Stimulated activated CD4-positive, alpha-beta T cell treated with anti-CD3 and anti-CD28 coated beads, TNF-alpha, amount 100 ng/mL, for 48 hours (primary cell): ENCODE measurements around the gene LRRFIP1.

Experiments
- DNase-seq, 3 donors: peaks; one replicate each; pipeline ENCODE4 v3.0.0-alpha.2; 2020; ENCODE audit warnings: low read depth in 3 of 3

The LRRFIP1 gene

GRCh38 chr2:237640493-237640998 lies 13.2 kb downstream of the LRRFIP1 start:
- no peak for DNase-seq

- DNase-seq, result no peak
Observed at GRCh38 chr2:237642038-237642734, 14.8 kb downstream of the LRRFIP1 start.

GRCh38 chr2:237643066-237643465 lies 15.7 kb downstream of the LRRFIP1 start:
- no peak for DNase-seq

- DNase-seq, result no peak
Observed at GRCh38 chr2:237643582-237644380, 16.4 kb downstream of the LRRFIP1 start.

- no peak for DNase-seq
Observed at GRCh38 chr2:237644381-237644703, 17.0 kb downstream of the LRRFIP1 start.

- DNase-seq, result no peak
Observed at GRCh38 chr2:237645261-237645660, 17.9 kb downstream of the LRRFIP1 start.

DNA sequence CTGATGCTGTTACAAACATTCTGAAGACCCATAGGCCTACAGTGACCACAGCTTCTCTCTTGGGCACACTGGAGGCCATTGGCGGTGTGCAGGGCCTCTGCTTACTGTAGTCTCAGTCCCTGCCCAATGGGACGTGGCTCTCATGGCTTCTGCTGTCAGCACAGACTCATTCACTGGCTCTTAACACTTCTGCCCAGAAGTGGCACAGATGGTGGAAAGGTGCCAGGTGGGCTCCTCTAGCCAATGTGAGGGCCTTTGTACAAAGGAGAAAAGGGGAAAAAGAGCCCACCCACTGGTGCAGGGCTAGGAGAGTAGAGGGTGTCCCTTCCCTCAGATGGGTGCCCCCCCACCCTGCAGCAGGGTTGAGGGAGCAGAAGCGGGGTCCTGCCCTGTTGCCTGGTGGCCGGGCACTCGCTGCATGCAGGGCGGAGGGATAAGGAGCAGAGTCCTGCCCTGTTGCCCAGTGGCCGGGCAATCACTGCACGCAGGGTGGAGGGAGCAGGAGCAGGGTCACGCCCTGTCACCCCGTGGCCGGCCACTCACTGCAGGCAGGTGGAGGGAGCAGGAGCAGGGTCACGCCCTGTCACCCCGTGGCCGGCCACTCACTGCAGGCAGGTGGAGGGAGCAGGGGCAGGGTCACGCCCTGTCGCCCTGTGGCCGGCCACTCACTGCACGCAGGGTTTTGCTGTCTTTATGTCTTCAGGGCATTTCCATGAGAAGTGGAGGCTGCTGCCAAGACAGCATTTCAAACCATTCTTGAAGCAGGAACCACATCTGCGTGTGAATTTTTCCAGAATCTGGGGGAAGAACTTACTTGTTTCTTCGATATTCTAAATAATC lies 20.0 kb downstream of the LRRFIP1 start:
- DNase-seq, result no peak

- no peak for DNase-seq
Observed at GRCh38 chr2:237648016-237648381, 20.6 kb downstream of the LRRFIP1 start.

DNA sequence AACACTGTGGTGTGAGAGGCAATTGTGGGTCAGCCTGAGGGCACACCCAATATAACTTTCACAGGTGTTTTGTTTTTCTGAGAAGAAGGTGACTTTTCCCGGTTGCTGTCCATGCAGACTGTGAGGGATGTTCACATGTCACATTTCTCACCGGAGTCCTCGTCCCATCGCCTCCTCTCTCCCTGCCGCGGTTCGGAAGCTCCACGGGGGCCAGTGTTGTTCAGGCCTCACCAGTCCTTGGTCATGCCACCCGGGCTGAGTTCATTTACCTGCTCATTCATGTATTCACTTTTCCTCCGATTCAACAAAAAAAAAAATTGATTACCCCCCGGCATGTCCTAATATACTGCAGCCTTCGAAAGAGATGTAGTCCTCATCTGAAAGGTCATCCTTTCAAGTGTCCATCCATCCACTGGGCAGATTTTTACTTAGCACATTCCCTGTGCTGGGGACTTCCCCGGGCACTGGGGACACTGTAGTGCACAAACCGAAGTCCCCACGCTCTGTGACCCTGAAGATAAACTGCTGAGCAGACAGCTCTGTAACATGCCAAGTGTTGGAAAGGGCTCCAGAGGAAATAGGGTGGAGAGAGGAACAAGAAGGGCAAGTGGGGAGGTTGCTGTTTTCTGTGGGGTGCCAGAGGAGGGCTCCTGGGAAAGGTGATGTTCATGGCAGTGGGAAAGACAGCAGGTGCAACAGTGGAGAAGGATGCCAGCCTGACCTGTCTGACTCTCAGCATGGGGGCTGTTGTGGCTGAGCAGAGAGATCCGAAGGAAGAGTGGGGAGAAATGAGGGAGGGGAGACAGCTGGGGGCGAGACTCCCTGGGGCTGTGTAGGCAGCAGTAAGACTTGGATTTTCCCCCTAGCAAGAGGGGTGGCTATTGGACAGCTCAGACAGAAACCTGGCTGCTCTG lies 22.4 kb downstream of the LRRFIP1 start:
- DNase-seq, result no peak

DNA sequence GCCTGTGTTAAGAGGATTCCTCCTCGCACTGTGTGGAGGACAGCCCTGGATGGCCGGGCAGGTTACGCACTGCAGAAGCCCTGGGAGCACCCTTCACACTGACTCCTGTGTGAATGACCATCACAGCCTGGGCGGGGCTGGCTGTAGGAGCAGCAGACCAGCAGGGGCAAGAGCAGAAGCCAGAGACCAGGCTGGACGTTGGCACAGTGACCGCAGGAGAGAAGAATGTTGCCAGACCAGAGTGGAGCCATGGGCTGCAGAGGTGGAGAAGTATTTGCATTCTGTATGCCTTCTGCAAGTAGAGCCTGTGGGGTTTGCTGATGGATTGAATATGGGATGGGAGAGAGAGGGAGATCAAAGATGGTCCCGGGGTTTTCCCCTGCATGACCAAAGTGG lies 23.1 kb downstream of the LRRFIP1 start:
- no peak for DNase-seq

DNA sequence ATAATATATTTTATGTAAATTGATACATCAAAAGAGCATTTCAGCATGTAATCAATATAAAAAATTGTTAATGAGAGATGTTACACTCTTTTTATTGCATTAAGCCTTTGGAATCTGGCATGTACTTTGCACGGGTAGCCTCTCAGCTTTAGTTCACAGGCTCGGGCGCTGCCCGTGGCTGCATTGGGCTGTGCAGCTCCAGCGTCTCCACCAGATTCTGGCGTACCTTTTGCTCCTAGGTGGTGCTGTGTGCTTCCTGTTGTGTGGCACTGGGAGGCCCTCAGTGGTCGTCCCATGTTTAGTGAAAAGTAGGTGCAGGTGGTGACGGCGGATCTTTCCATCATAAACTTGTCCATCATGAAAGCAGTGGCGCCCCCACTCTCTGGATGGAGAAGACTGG lies 24.4 kb downstream of the LRRFIP1 start:
- no peak for DNase-seq

DNA sequence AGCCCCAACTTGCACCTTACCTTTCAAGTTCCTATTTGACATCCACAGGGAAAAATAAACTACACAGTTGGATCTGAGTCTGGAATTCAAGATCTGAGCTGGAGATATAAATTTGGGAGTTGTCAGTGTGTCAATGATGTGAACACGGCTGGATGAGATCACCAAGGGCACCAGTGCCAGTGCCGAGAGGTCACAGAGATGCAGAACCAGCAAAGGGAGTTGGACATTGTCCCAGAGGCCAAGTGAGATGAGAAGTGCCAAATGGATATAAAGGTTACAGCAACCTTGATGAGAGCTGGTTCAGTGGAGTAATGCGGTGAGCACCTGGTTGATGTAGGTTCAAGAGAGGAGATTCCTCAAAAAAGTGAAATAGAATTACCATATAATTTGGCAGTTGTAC lies 24.8 kb downstream of the LRRFIP1 start:
- no peak for DNase-seq

DNA sequence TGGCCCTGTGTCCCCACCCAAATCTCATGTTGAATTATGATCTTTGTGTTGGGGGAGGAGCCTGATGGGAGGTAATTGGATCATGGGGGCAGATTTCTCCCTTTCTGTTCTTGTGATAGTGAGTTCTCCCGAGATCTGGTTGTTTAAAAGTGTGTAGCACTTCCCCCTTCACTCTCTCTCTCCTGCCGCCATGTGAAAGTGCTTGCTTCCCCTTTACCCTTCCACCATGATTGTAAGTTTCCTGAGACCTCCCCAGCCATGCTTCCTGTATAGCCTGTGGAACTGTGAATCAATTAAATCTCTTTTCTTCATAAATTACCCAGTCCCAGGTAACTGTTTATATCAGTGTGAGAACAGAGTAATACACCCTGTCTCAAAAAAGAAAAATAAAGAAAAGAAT lies 25.5 kb downstream of the LRRFIP1 start:
- no peak for DNase-seq

GRCh38 chr2:237653776-237654558 lies 26.6 kb downstream of the LRRFIP1 start:
- DNase-seq, result no peak

- DNase-seq, result no peak
Observed at GRCh38 chr2:237657063-237657462, 29.7 kb downstream of the LRRFIP1 start.

GRCh38 chr2:237660381-237660900 lies 33.1 kb downstream of the LRRFIP1 start:
- DNase-seq, result no peak

DNA sequence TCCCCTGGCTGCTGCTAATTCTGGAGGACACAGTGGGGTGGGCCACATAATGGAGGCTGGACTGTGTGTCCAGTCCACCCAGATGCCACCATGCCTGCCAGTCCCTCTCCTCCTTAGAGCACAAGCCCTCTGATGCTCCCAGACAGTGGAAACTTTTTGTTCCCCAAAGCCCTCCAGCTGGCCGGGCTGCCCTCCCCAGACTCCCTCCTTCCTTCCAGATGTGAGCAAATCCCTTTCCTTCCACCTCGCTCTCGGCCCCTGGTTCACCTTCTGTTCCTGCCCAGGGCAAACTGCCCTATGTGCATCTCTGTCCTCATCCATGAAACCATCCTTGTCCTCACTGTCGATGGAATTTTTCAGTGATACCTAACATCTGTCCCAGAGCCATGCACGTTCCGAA lies 33.9 kb downstream of the LRRFIP1 start:
- no peak for DNase-seq

- DNase-seq, result no peak
Observed at GRCh38 chr2:237661799-237662328, 34.5 kb downstream of the LRRFIP1 start.

DNA sequence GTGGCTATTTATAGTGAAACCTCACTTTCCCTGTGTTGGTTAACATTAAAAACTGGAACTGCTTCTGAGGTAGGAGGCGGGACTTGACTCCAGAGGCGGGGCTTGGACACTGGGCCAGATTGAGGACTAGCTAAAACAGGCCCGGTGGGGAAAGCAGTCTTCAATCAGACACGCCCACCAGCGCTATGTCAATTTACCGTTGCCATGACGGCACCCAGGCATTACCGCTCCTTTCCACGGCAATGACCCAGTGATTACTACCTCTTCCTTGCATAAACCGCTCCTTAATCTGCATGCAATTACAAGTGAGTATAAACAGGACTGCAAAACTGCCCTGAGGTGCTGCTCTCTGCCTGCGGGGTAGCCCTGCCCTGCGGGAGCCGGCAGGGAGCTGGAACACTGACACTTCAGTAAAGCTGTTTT lies 35.3 kb downstream of the LRRFIP1 start:
- peak; percentile 21 to 44 (median 31) for DNase-seq

- no peak for DNase-seq
Observed at GRCh38 chr2:237663517-237664110, 36.2 kb downstream of the LRRFIP1 start.
